Suppressor macrophage treated with lipopolysaccharide for 4 hours (primary cell): ENCODE data around the gene PPY.
"Not testable (repeated sequence)": the region's sequence is repeated elsewhere in the genome, so short reads cannot be mapped to it uniquely, and the experiment has no call there.

Experiments
- DNase-seq: peaks from one replicate; pipeline ENCODE4 v3.0.0-alpha.2; 2020

The PPY gene

GRCh38 chr17:43942051-43942685 is at the start of gene PPY:
Gene PPY (minus strand): TSS chr17:43942476. CDS start chr17:43941654, 822 bp downstream.
- no peak for DNase-seq

DNA sequence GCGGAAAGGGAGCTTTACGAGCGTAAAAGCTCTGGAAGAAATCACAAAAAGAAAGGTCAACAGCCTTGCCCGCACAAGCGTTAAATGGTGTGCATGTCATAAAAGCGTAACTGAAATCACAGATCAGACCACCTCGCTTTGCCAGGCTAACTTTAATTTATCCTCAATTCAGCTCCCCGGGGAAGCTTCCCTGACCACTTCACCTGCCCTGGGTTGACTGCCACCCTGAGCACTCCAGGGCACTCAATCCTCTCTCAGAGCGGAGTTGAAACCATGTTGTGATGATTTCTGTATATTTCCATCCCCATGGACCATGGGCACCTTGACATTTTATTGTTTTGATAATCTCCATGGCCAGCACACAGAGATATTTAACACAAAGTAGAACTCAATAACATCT is 46.0 kb upstream of the PPY start:
- DNase-seq = no peak

GRCh38 chr17:43987131-43988021 is 45.1 kb upstream of the PPY start:
- no peak for DNase-seq

DNA sequence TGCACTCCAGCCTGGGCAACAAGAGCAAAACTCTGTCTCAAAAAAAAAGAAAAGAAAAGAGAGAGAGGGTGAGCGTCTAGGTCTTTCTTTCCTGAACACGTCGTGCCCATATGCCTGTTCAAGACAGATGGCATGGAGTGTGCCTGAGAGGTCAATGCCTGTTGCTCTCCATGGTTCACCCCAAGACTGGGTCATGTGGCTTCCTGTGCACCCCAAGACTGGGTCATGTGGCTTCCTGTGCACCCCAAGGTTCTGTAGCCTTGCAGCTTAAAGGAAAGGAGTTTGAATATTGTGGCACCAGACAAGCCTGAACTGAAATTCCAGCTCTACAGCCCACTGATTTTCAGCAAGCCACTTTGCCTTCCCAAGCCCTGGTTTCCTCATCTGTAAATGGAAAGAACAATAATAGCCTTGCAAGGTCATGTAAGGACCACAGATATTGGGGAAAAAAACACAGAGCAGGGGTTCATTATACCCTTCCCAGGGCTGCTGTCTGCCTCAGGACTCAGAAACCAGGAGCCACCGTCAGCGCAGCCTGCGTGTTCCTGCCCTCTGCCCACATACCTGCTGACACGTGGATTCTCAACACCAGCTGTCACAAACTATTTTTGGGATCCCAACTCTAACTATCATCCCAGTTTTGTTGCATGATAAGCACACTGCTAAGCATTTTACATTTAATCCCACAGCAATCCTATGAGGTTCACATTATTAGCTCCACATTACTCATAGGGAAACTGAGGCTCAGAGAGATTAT is 44.1 kb upstream of the PPY start:
- DNase-seq = no peak

GRCh38 chr17:43984521-43984920 is 42.2 kb upstream of the PPY start:
- DNase-seq = no peak

DNA sequence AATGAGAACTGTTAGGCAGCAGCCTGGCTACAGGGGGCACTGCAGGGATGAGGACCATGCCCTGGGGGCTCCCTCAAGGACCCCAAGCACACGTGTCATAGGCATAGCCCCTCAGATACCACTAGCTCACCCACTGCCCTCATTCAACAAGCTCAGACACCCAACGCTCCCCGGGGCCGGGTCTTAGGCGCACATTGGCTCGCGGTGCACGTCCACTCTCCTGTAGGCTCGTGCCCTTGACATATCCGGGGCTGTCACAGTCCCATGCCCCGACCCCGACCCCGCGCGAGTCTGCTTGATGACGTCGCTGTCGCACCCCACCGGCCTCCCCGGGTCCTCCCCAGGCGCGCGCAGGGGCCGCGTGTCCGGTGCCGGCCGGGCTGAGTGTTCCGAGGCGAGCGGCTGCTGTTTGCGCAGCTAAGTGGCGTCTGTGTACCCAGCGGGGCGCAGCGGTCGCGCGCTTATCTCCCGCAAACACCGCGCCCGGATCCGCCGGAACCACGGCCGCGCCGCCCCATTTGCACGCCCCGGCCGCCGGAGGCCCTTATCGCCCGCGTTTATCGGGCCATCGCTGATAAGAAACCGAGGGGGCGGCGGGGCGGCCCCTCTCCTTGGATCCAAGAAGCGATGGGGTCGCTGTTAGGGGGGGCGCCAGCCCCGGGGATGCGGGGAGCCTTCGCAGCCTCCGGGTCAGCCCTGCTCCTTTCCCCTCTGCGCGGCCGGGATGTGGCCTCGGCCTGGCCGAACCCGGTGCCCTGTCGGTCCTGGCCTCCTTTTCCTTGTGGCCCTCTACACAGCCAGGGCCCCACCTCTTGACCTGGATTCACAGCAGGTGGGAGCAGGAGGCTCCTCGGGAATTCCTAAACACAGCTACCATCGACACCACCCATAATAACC is 41.5 kb upstream of the PPY start:
- no peak for DNase-seq

DNA sequence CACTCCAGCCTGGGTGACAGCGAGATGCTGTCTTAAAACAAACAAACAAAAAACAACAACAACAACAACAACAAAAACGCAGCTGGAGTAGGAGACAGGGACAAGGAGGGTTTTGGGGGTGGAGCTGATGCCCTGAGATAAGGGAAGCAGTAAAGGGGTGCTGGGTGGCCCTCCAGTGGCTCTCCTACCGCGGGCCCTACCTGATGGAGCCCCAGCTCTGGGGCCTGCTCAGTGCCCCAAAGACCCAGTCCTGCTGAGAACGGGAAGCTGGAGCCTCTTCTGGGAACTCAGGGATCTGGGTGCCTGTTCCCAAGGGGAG is 40.9 kb upstream of the PPY start:
- no peak for DNase-seq

GRCh38 chr17:43982171-43982570 is 39.9 kb upstream of the PPY start:
- DNase-seq = no peak

DNA sequence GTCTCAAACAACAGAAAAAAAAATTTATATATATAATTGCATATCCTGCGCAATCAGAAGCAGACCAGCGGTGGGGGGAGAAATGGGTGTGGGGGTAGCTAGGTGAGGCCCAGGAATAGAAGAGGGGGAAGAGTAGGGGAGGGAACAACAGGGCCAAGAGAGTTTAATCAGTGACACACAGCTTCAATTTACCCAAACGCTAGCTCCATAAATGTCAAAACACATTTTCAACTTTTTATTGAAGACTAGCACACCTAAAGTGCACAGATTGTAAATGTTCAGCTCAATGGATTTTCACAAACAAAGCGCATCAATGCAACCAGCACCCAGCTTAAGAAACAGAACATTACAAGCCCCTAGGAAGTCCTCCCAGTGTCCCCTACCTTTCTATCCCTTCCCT is 37.4 kb upstream of the PPY start:
- DNase-seq = no peak

DNA sequence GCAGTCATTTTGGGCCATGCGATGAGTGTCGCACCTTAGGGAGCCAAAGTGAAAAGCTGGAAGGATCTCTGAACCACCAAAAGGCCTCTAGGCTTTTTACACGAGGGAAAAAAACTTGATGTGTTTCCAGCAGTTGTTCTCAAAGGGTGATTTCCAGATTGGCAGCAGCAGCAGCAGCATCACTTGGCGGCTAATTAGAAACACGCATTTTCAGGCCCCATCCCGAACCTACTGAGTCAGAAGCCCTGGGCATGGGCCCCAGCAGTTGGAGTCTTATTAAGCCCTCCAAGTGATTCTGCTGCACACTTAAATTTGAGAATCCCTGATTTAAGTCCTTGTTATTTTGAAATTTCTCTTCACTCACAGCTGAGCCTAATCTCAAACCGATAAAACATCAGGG is 36.7 kb upstream of the PPY start:
- no peak for DNase-seq

DNA sequence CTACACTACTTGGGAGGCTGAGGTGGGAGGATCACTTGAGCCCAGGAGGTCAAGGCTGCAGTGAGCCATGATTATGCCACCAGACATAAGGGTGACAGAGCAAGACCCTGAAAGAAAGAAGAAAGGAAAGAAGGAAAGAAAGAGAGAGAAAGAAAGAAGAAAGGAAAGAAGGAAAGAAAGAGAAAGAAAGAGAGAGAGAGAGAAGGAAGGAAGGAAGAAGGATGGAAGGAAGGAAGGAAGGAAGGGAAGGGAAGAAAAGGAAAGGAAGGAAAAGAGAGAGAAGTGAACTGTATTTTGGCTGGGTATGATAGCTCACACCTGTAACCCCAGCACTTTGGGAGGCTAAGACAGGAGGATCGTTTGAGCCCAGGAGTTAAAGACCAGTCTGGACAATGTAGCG is 35.8 kb upstream of the PPY start:
- no peak for DNase-seq

- no peak for DNase-seq
These were observed 34.9 kb upstream of the PPY start for GRCh38 chr17:43976963-43977837.

GRCh38 chr17:43975898-43976297 is 33.6 kb upstream of the PPY start:
- DNase-seq = no peak

DNA sequence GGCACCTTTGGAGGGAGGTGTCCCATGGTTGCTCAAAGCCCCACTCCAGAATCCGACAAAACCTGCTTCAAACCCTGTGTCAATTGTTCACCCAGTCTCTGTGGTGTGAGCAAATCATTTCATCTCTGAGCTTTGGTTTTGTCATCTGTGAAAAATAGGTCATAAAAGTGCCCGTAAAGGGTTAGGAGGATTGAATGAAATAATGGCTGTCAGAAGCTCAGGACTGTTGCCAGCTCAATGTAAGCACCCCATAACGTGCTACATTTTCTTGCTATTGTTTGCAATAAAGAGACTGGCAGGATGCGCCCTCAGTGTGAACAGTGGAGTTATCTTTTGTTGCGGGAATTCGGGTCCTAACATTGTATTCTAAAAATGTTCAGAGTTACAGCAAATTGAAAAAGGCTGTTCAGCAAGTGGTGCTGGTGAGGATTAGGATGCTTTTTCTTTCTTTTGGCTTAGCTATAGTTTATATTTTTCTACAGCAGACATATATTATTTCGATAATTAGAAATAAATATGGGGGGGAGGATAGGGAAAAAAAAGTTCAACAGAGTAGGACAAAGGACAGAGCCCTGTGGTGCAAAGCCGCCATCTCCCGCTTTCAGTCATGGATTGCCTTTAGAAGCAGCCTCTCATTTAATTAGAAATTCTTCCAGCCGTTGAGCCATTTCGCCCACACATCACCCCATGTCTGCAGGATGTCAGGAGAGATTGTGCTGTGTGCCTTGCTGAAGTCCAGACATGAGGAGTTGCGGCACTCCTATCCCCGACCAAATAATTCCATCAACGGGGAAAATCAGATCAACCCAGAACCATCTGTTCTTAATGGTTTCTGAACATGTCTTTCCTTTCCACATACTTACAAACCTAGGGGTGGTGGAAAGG is 32.3 kb upstream of the PPY start:
- no peak for DNase-seq

DNA sequence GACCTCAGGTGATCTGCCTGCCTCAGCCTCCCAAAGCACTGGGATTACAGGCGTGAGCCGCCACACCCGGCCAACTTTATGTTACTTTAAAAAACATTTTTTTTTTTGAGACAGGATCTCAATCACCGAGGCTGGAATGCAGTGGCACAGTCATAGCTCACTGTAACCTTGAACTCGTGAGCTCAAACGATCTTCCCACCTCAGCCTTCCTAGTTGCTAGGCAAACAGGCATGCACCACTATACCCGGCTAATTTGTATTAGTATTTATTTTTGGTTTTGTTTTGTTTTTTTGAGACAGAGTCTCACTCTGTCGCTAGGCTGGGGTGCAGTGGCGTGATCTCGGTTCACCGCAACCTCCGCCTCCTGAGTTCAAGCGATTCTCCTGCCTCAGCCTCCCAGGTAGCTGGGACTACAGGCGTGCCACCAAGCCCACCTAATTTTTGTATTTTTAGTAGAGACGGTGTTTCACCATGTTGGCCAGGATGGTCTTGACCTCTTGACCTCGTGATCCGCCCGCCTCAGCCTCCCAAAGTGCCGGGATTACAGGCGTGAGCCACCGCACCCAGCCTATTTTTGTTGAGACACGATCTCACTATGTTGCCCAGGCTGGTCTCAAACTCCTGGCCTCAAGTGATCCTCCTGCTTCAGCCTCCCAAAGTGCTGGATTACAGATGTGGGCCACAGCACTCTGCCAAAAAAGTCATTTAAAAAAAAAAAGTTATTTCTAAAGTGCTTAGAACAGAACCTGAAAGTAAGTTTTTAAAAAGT is 30.4 kb upstream of the PPY start:
- DNase-seq = not testable (repeated sequence)

DNA sequence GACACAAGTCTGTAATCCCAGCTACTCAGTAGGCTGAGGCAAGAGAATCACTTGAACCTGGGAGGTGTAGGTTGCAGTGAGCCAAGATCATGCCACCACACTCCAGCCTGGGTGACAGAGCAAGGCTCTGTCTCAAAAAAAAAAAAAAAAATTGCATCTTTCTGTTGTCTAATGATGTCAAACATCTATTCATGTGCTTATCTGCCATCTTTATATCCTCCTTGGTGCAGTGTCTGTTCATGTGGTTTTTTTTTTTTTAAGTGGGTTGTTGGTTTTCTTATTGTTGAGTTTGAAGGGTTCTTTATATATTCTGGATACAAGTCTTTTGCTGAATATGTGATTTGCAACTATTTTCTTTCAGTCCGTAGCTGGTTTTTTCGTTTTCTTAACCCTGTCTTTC is 29.2 kb upstream of the PPY start:
- DNase-seq = not testable (repeated sequence)

- no peak for DNase-seq
These were observed 28.1 kb upstream of the PPY start for GRCh38 chr17:43970366-43970765.

DNA sequence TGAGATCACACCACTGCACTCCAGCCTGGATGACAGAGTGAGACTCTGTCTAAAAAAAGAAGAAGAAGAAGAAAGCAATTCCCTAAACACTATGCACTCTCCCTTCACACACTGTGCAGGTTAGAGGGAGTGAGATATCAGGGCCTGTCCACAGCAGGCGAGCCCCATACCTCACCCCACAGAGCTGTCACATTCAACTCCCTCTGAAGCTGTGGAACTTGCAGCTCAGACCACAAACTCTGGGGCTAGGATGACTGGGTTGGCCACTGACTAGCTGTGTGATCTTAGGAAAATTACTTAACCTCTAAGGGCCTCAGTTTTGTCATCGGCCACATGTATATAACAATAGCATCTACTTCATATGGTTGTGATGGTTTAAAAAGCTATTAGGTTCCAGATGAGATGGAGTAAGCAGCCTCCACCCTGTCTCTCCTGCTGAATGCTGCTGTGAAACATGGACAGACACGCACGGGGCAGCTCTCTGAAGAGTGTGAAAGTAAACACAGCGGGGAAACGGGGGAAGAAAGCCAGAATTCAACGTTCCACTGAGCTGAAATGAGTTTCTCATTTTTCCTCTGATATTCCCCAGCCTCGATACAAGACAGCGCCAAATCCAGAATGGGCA is 25.1 kb upstream of the PPY start:
- DNase-seq = no peak

DNA sequence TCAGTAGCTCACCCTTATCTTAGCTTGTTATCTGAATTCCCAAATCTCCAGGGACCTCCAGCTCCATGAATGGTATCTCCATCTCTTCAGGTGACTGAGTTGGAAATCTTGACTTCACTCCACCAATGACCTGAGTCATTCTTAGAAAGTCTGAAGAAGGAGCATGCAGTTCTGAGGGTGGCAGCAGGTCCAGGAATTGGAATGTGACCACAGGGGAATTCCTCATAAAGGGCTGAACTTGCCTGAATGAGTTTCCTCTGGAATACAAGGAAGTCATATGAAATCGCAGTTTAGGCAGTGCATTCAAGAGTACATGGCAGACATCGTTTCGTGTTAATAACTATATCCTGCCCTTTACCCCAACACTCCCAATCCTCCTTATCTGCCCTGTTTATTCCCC is 24.0 kb upstream of the PPY start:
- no peak for DNase-seq
